ENCODE measurements around the gene PTGER1. TPM values are rescaled to one million over a fixed set of nuclear protein-coding genes. Genes with fewer than 3 reads are reported as not detected.
A peak's percentile ranks its signal among the peaks of the same experiment; 100 is the strongest.

Gene PTGER1
- total RNA-seq, 1 experiment from 2014 or later, result 2.2 TPM

GRCh38 chr19:14441041-14441938 lies 33.9 kb downstream of the PTGER1 start:
- no peak for DNase-seq (ENCODE audit: low read depth, low spot score)
- peaks cover under 1% of the 10 kb centered on the region; the same call in 1 of the 2 replicates for H3K36me3 ChIP-seq (ENCODE audit: control insufficient read depth, insufficient read depth, low read length)
- H3K27ac ChIP-seq (ENCODE audit: low read length), result no peak overlapping the region
- ChIA-PET POLR2A (no interaction called here), CTCF (no interaction called here)
- H3K4me1 ChIP-seq (ENCODE audit: control insufficient read depth, insufficient read depth, low read length), result no peaks in the 10 kb centered on the region
- ATAC-seq, result peak; percentile 47; the same call in 1 of the 2 replicates
- no TSS peak for BruUV-seq (replicated peaks)
- H3K4me3 ChIP-seq (ENCODE audit: low read depth in 2 of 2, low read length in 2 of 2), result no peak overlapping the region
- H3K27me3 ChIP-seq (ENCODE audit: control insufficient read depth, insufficient read depth, low read length), result no peaks in the 10 kb centered on the region
- no peaks in the 10 kb centered on the region for H3K9me3 ChIP-seq (ENCODE audit: control insufficient read depth, insufficient read depth, low read depth, low read length)
- TF ChIP-seq CTCF (IDR thresholded peaks at IDR 0.05) (no peak), SIN3A (IDR thresholded peaks at IDR 0.05; ENCODE audit: borderline replicate concordance, insufficient read depth, low read depth, low read length) (no peak), POLR2AphosphoS5 (IDR thresholded peaks at IDR 0.05; ENCODE audit: low read depth, low read length) (no peak), TCF7L2 (IDR thresholded peaks at IDR 0.05; ENCODE audit: low read depth, low read length) (no peak), REST (IDR thresholded peaks at IDR 0.05; ENCODE audit: insufficient read depth in 1 of 2, low read depth in 2 of 2, low read length in 1 of 2) (no peak)
- in situ Hi-C loops (cut with HindIII; ENCODE audit: low pct_unique_long_range_greater_than_20kb, low sequenced_read_pairs), result no loop called here
- intact Hi-C loops (cut with micrococcal nuclease; ENCODE audit: unreplicated experiment), result no loop called here

- intact Hi-C loops (cut with micrococcal nuclease; ENCODE audit: unreplicated experiment), result no loop called here
Measured at GRCh38 chr19:14440049-14440448, 35.1 kb downstream of the PTGER1 start.

More at GRCh38 chr19:14440049-14440448, 35.1 kb downstream of the PTGER1 start:
- no peak overlapping the region for H3K4me3 ChIP-seq (ENCODE audit: low read depth in 2 of 2, low read length in 2 of 2)
- H3K4me1 ChIP-seq (ENCODE audit: control insufficient read depth, insufficient read depth, low read length), result peaks cover 5% of the 10 kb centered on the region
- TF ChIP-seq SIN3A (IDR thresholded peaks at IDR 0.05; ENCODE audit: borderline replicate concordance, insufficient read depth, low read depth, low read length) (no peak), CTCF (IDR thresholded peaks at IDR 0.05) (no peak), POLR2AphosphoS5 (IDR thresholded peaks at IDR 0.05; ENCODE audit: low read depth, low read length) (no peak), TCF7L2 (IDR thresholded peaks at IDR 0.05; ENCODE audit: low read depth, low read length) (no peak), REST (IDR thresholded peaks at IDR 0.05; ENCODE audit: insufficient read depth in 1 of 2, low read depth in 2 of 2, low read length in 1 of 2) (no peak)
- no peak overlapping the region for H3K27ac ChIP-seq (ENCODE audit: low read length)
- BruUV-seq (replicated peaks), result no TSS peak
- H3K36me3 ChIP-seq (ENCODE audit: control insufficient read depth, insufficient read depth, low read length), result no peaks in the 10 kb centered on the region; the same call in 1 of the 2 replicates
- CTCF ChIA-PET, result no interaction called here
- POLR2A ChIA-PET, result no interaction called here
- H3K27me3 ChIP-seq (ENCODE audit: control insufficient read depth, insufficient read depth, low read length), result no peaks in the 10 kb centered on the region
- ATAC-seq (no peak), DNase-seq (ENCODE audit: low read depth, low spot score) (no peak)
- no peaks in the 10 kb centered on the region for H3K9me3 ChIP-seq (ENCODE audit: control insufficient read depth, insufficient read depth, low read depth, low read length)
- in situ Hi-C loops (cut with HindIII; ENCODE audit: low pct_unique_long_range_greater_than_20kb, low sequenced_read_pairs), result no loop called here
